ENCODE measurements around the gene SPNS1. TPM values are rescaled to one million over a fixed set of nuclear protein-coding genes. Genes with fewer than 3 reads are reported as not detected.

SPNS1 gene
- total RNA-seq, 1 experiment from 2014 or later: 9.7 TPM

GRCh38 chr16:28943281-28943680 lies 31.3 kb upstream of the SPNS1 start:
- Histone ChIP-seq H3K79me2 (ENCODE audit: low read length) (no peaks in the 10 kb centered on the region), H3K27ac (ENCODE audit: low read length) (no peak overlapping the region), H3K9ac (ENCODE audit: low read length) (no peak overlapping the region), H3K27me3 (ENCODE audit: low read length) (no peaks in the 10 kb centered on the region), H3K4me1 (ENCODE audit: low read length) (peaks cover 8% of the 10 kb centered on the region), H3K36me3 (ENCODE audit: insufficient read depth, low read length) (0 out of 2 replicates have a peak, but pooled peaks cover 5% of the 10 kb centered on the region), H4K20me1 (ENCODE audit: insufficient read depth, low read depth, low read length) (no peaks in the 10 kb centered on the region), H3K4me2 (ENCODE audit: low read depth, low read length, poor library complexity, severe bottlenecking) (no peak overlapping the region), H2AFZ (ENCODE audit: low read length) (no peak overlapping the region), H3K4me3 (ENCODE audit: low read length) (no peak overlapping the region), H3K9me2 (replicated peaks; ENCODE audit: insufficient read depth, low read length) (no peaks in the 10 kb centered on the region), H3K9me3 (ENCODE audit: low read length) (no peaks in the 10 kb centered on the region)
- no peak for DNase-seq

- Histone ChIP-seq H3K4me1 (ENCODE audit: low read length) (peaks cover 14% of the 10 kb centered on the region), H3K79me2 (ENCODE audit: low read length) (peaks cover 8% of the 10 kb centered on the region), H3K4me3 (ENCODE audit: low read length) (no peak overlapping the region), H3K9me3 (ENCODE audit: low read length) (no peaks in the 10 kb centered on the region), H4K20me1 (ENCODE audit: insufficient read depth, low read depth, low read length) (no peaks in the 10 kb centered on the region), H3K9ac (ENCODE audit: low read length) (no peak overlapping the region), H2AFZ (ENCODE audit: low read length) (no peak overlapping the region), H3K27me3 (ENCODE audit: low read length) (no peaks in the 10 kb centered on the region), H3K4me2 (ENCODE audit: low read depth, low read length, poor library complexity, severe bottlenecking) (no peak overlapping the region), H3K36me3 (ENCODE audit: insufficient read depth, low read length) (no peaks in the 10 kb centered on the region), H3K9me2 (replicated peaks; ENCODE audit: insufficient read depth, low read length) (no peaks in the 10 kb centered on the region), H3K27ac (ENCODE audit: low read length) (no peak overlapping the region)
- DNase-seq: no peak
Observed at GRCh38 chr16:28946681-28947080, 27.9 kb upstream of the SPNS1 start.

- DNase-seq: peak; percentile 100
- Histone ChIP-seq H3K36me3 (ENCODE audit: insufficient read depth, low read length) (peaks cover 28% of the 10 kb centered on the region), H3K4me2 (ENCODE audit: low read depth, low read length, poor library complexity, severe bottlenecking) (peak within 1 kb of the TSS; percentile 88), H3K9me3 (ENCODE audit: low read length) (no peaks in the 10 kb centered on the region), H3K4me3 (ENCODE audit: low read length) (peak within 1 kb of the TSS; percentile 87), H4K20me1 (ENCODE audit: insufficient read depth, low read depth, low read length) (no peaks in the 10 kb centered on the region), H3K4me1 (ENCODE audit: low read length) (peaks cover 17% of the 10 kb centered on the region), H3K79me2 (ENCODE audit: low read length) (peaks cover 36% of the 10 kb centered on the region), H3K27me3 (ENCODE audit: low read length) (no peaks in the 10 kb centered on the region), H3K27ac (ENCODE audit: low read length) (peak within 1 kb of the TSS; percentile 28; the same call in 1 of the 2 replicates), H2AFZ (ENCODE audit: low read length) (peak within 1 kb of the TSS; percentile 100), H3K9ac (ENCODE audit: low read length) (peak within 1 kb of the TSS; percentile 88), H3K9me2 (replicated peaks; ENCODE audit: insufficient read depth, low read length) (no peaks in the 10 kb centered on the region)
Observed at GRCh38 chr16:28950648-28951409, 23.7 kb upstream of the SPNS1 start, which contains the start of gene NFATC2IP. Gene NFATC2IP, plus strand, starts transcription at chr16:28950937. Its CDS starts 75 bp downstream, at chr16:28951012.

DNA sequence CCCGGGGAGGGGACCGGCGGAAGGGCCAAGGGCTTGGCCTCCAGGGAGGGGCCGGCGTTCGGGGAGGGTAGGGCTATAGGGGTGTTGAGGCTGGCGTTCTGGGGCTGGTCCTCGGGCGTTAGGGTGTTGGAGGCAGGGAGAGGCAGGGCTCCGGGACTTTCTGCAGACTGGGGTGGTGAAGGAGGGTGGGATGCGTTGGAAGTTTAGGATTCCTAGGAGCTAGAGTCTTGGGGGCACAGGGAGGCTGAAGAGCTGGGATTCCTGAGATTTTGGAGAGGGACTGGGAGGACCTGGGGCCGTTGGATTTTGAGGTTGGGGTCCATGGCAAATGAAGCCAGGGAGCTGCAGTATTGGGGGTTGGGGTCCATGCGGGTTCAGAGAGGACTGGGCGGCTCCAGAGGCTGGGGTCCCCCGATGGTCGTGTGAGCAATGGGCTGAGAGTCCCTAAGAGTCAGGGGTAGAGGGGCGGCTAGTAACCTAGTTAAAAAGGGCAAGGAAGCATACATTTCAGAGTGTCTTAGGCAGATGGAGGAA lies 23.1 kb upstream of the SPNS1 start:
- Histone ChIP-seq H3K4me1 (ENCODE audit: low read length) (peaks cover 14% of the 10 kb centered on the region), H3K27ac (ENCODE audit: low read length) (peak overlapping the region; percentile 28; the same call in 1 of the 2 replicates), H3K9ac (ENCODE audit: low read length) (peak overlapping the region; percentile 88), H3K36me3 (ENCODE audit: insufficient read depth, low read length) (peaks cover 30% of the 10 kb centered on the region), H3K9me3 (ENCODE audit: low read length) (no peaks in the 10 kb centered on the region), H2AFZ (ENCODE audit: low read length) (no peak overlapping the region), H3K9me2 (replicated peaks; ENCODE audit: insufficient read depth, low read length) (no peaks in the 10 kb centered on the region), H4K20me1 (ENCODE audit: insufficient read depth, low read depth, low read length) (no peaks in the 10 kb centered on the region), H3K4me2 (ENCODE audit: low read depth, low read length, poor library complexity, severe bottlenecking) (peak overlapping the region; percentile 81), H3K27me3 (ENCODE audit: low read length) (no peaks in the 10 kb centered on the region), H3K79me2 (ENCODE audit: low read length) (peaks cover 36% of the 10 kb centered on the region), H3K4me3 (ENCODE audit: low read length) (peak overlapping the region; percentile 87)
- peak; percentile 68 for DNase-seq

- Histone ChIP-seq H3K9ac (ENCODE audit: low read length) (no peak overlapping the region), H3K27me3 (ENCODE audit: low read length) (no peaks in the 10 kb centered on the region), H3K4me2 (ENCODE audit: low read depth, low read length, poor library complexity, severe bottlenecking) (no peak overlapping the region), H3K79me2 (ENCODE audit: low read length) (peaks cover 13% of the 10 kb centered on the region), H3K9me2 (replicated peaks; ENCODE audit: insufficient read depth, low read length) (no peaks in the 10 kb centered on the region), H3K4me3 (ENCODE audit: low read length) (no peak overlapping the region), H3K4me1 (ENCODE audit: low read length) (no peaks in the 10 kb centered on the region), H2AFZ (ENCODE audit: low read length) (no peak overlapping the region), H3K27ac (ENCODE audit: low read length) (no peak overlapping the region), H3K36me3 (ENCODE audit: insufficient read depth, low read length) (peaks cover 47% of the 10 kb centered on the region), H3K9me3 (ENCODE audit: low read length) (no peaks in the 10 kb centered on the region), H4K20me1 (ENCODE audit: insufficient read depth, low read depth, low read length) (no peaks in the 10 kb centered on the region)
- DNase-seq: no peak
Observed at GRCh38 chr16:28958216-28958615, 16.4 kb upstream of the SPNS1 start.

DNA sequence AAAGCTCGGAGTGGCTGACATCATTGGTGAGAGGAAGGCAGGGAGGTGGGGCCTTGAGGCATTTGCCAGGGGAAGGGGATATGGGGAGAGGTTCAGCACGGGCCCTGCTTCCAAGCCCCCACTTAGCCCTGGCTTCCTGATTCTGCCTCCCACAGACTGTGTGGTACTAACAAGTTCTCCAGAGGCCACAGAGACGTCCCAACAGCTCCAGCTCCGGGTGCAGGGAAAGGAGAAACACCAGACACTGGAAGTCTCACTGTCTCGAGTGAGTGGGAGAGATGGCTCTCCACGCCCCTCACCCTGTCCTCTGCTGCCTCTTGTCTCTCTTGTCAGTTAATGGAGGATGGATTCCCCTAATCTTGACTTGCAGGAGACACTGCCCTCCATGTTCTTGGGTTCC lies 15.7 kb upstream of the SPNS1 start:
- Histone ChIP-seq H3K27me3 (ENCODE audit: low read length) (no peaks in the 10 kb centered on the region), H3K9ac (ENCODE audit: low read length) (no peak overlapping the region), H3K79me2 (ENCODE audit: low read length) (peaks cover 8% of the 10 kb centered on the region), H3K36me3 (ENCODE audit: insufficient read depth, low read length) (peaks cover 41% of the 10 kb centered on the region), H3K4me1 (ENCODE audit: low read length) (no peaks in the 10 kb centered on the region), H4K20me1 (ENCODE audit: insufficient read depth, low read depth, low read length) (no peaks in the 10 kb centered on the region), H3K9me2 (replicated peaks; ENCODE audit: insufficient read depth, low read length) (no peaks in the 10 kb centered on the region), H2AFZ (ENCODE audit: low read length) (no peak overlapping the region), H3K4me3 (ENCODE audit: low read length) (no peak overlapping the region), H3K9me3 (ENCODE audit: low read length) (no peaks in the 10 kb centered on the region), H3K4me2 (ENCODE audit: low read depth, low read length, poor library complexity, severe bottlenecking) (no peak overlapping the region), H3K27ac (ENCODE audit: low read length) (no peak overlapping the region)
- no peak for DNase-seq

- H3K9ac ChIP-seq (ENCODE audit: low read length): no peak overlapping the region
- no peak for DNase-seq
- no peaks in the 10 kb centered on the region for H3K9me3 ChIP-seq (ENCODE audit: low read length)
- H2AFZ ChIP-seq (ENCODE audit: low read length): no peak overlapping the region
- no peaks in the 10 kb centered on the region for H3K27me3 ChIP-seq (ENCODE audit: low read length)
- H3K79me2 ChIP-seq (ENCODE audit: low read length): no peaks in the 10 kb centered on the region
- no peak overlapping the region for H3K4me3 ChIP-seq (ENCODE audit: low read length)
- no peaks in the 10 kb centered on the region for H3K4me1 ChIP-seq (ENCODE audit: low read length)
- peaks cover 8% of the 10 kb centered on the region; the same call in 1 of the 2 replicates for H4K20me1 ChIP-seq (ENCODE audit: insufficient read depth, low read depth, low read length)
- H3K36me3 ChIP-seq (ENCODE audit: insufficient read depth, low read length): peaks cover 24% of the 10 kb centered on the region
- no peak overlapping the region for H3K4me2 ChIP-seq (ENCODE audit: low read depth, low read length, poor library complexity, severe bottlenecking)
- H3K27ac ChIP-seq (ENCODE audit: low read length): no peak overlapping the region
- H3K9me2 ChIP-seq (replicated peaks; ENCODE audit: insufficient read depth, low read length): no peaks in the 10 kb centered on the region
Observed at GRCh38 chr16:28964072-28964471, 10.5 kb upstream of the SPNS1 start.

GRCh38 chr16:28964496-28964895 lies 10.1 kb upstream of the SPNS1 start:
- H3K4me1 ChIP-seq (ENCODE audit: low read length): no peaks in the 10 kb centered on the region
- H3K36me3 ChIP-seq (ENCODE audit: insufficient read depth, low read length): peaks cover 24% of the 10 kb centered on the region
- H3K4me2 ChIP-seq (ENCODE audit: low read depth, low read length, poor library complexity, severe bottlenecking): no peak overlapping the region
- no peaks in the 10 kb centered on the region for H3K27me3 ChIP-seq (ENCODE audit: low read length)
- no peak overlapping the region for H2AFZ ChIP-seq (ENCODE audit: low read length)
- H3K9me2 ChIP-seq (replicated peaks; ENCODE audit: insufficient read depth, low read length): no peaks in the 10 kb centered on the region
- H3K9ac ChIP-seq (ENCODE audit: low read length): no peak overlapping the region
- no peak overlapping the region for H3K4me3 ChIP-seq (ENCODE audit: low read length)
- no peak for DNase-seq
- H3K79me2 ChIP-seq (ENCODE audit: low read length): no peaks in the 10 kb centered on the region
- no peak overlapping the region for H3K27ac ChIP-seq (ENCODE audit: low read length)
- peaks cover 8% of the 10 kb centered on the region; the same call in 1 of the 2 replicates for H4K20me1 ChIP-seq (ENCODE audit: insufficient read depth, low read depth, low read length)
- no peaks in the 10 kb centered on the region for H3K9me3 ChIP-seq (ENCODE audit: low read length)
